GM21737 (cell line): Measurements from ENCODE around the gene COQ5.

Experiments
- ATAC-seq: cut with Tn5 transposase; IDR thresholded peaks from one replicate; pipeline ENCODE4 v1.9.1; 2021; ENCODE audit warnings: mild to moderate bottlenecking, moderate library complexity; ENCODE audit not compliant: unreplicated experiment

Gene COQ5

DNA sequence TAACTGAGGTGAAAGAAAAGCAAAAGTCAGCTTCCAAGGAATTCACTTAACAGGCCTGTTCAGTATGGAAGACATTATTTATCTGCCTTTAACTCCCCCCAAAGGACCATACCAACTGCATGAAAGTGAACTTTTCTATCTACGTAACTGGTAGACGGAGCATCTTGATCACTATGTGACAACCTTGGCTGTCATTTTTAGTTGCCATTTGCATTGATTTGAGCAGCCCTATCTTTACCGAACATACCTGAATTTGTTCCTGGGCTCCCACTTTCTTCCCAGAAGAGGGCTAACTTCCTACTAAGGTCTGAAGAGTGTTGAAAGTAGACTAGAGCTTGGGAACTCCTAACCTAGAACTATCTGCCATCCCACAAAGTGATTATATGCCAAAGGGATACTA is 68.8 kb downstream of the COQ5 start:
- ATAC-seq: no peak

DNA sequence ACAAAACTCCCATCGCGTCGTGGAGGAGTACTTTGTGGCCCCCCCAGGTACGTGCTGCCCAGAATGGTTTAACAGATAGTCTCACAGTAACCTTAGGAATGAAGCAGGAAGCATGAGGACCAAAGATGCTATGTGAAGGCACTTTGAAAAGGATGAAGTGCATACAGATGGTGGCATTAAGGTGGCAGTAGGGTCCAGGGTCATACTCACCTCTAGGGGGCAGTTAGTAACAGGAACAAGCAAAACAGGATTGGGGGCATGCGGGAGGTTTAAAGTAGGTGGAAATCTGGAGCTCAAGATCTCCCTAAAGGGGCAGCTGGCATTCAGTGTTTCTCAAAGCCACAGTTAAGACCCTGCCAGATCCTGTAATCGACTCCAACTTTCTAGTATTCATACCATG is 71.8 kb downstream of the COQ5 start:
- no peak for ATAC-seq

DNA sequence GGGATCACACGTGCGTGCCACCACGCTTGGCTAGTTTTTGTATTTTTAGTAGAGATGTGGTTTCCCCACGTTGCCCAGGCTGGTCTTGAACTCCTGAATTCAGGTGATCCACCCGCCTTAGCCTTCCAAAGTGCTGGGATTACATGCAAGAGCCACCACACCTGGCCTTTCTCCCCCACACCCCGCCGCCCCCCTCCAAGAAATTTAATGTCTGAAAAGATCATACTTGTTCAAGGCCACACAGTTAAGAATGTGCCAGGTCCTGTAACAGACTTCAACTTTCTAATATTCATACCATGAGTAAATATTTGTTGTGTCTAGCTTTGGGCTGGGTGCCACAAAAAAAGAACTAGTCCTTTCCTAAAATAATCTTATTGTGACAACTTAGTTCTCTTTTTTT is 73.7 kb downstream of the COQ5 start:
- ATAC-seq: no peak

DNA sequence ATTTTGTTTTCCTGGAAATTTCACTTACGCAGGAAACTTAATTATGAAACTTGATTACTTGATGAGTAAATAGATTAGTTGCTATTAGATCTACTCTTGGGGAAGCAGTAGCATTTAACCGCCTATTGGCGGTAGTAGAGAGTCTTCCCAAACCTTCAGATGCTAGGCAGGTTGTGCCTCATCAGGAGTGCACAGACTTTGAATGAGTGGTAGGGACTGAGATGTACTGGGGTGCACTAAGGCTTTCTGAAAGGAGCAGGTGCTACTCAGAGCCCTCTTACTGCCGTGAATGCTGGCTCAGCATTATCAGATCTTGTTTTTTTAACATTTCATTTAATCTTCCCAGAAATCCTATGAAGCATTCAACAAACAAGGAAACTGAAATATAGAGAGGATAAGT is 75.0 kb downstream of the COQ5 start:
- ATAC-seq: no peak
